Panc1 (cell line): ENCODE data around the gene BICRA.
"Not testable (repeated sequence)": the region's sequence is repeated elsewhere in the genome, so short reads cannot be mapped to it uniquely, and the experiment has no call there.

ENCODE experiments used
- CTCF ChIP-seq: fragments of 450-650 bp; IDR thresholded peaks from 2 replicates; pipeline ENCODE4 v1.5.1; 2017; ENCODE audit warnings: mild to moderate bottlenecking
- POLR2AphosphoS5 ChIP-seq: IDR thresholded peaks from 2 replicates; pipeline ENCODE4 v1.6.1; 2012; ENCODE audit warnings: mild to moderate bottlenecking, low read depth, low read length, moderate library complexity
- REST ChIP-seq, 2 experiments: IDR thresholded peaks; 2 replicates each; pipeline ENCODE4 v1.6.1; 2011 to 2012; ENCODE audit warnings: low read depth in 2 of 2, control low read depth in 1 of 2, low read length in 1 of 2, mild to moderate bottlenecking in 1 of 2, moderate library complexity in 1 of 2; ENCODE audit not compliant: insufficient read depth in 1 of 2
- SIN3A ChIP-seq: IDR thresholded peaks from 2 replicates; pipeline ENCODE4 v1.6.1; 2012; ENCODE audit warnings: low read depth, mild to moderate bottlenecking, low read length, moderate library complexity, borderline replicate concordance; ENCODE audit not compliant: insufficient read depth
- TCF7L2 ChIP-seq: IDR thresholded peaks from 2 replicates; pipeline ENCODE4 v1.6.1; 2011; ENCODE audit warnings: mild to moderate bottlenecking, low read depth, low read length, inconsistent platforms

- not testable (repeated sequence) for TF ChIP-seq CTCF; POLR2AphosphoS5; REST (IDR thresholded peaks at IDR 0.05; ENCODE audit: insufficient read depth in 1 of 2, low read depth in 2 of 2, low read length in 1 of 2); SIN3A; TCF7L2
Observed at GRCh38 chr19:47668556-47668955, 59.6 kb downstream of the BICRA start.
